ENCODE data around the gene GNAQ. TPM values are rescaled to one million over a fixed set of nuclear protein-coding genes. Genes with fewer than 3 reads are reported as not detected.
A peak's percentile ranks its signal among the peaks of the same experiment; 100 is the strongest.

GNAQ gene
- total and polyA plus RNA-seq, 4 donors = 6.8 to 19.6 (median 12.6) TPM

DNA sequence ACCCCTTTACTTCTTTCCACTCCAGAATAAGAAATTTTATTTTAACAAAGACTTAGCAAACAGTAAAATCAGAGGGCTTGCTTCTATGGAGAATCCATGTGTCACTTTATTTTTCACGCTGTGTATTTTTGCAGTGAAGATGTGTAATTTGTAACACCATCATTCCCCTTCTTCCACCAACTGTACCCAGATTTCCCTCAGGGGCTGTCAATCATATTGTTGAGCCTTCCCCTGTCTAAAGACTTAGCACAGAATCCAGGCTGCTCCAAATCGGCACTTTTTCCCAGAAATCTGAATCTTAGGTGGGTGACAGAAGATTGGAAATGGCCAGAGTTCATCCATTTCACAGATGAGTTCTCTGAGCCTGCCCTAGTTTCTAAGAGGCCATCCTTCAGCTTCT lies 115.9 kb downstream of the GNAQ start:
- DNase-seq (ENCODE audit: low spot score) = no peak
- no peaks in the 10 kb centered on the region for H3K9me3 ChIP-seq (ENCODE audit: control insufficient read depth in 4 of 4, low read length in 3 of 4)
- WGBS = 96% methylated on average over 2 of the region's 2 CpGs
- peaks cover 3 to 18% (median 11%) of the 10 kb centered on the region in 4 donors for H3K4me1 ChIP-seq (ENCODE audit: control insufficient read depth in 4 of 4, insufficient read depth in 4 of 4, low read length in 3 of 4)
- no peak overlapping the region for H3K27ac ChIP-seq (ENCODE audit: low read depth in 1 of 2, low read length in 2 of 2)
- no peak overlapping the region for H3K9ac ChIP-seq (ENCODE audit: low read depth in 1 of 2, low read length in 2 of 2)
- H3K27me3 ChIP-seq (ENCODE audit: control insufficient read depth in 4 of 4, insufficient read depth in 4 of 4, low read length in 3 of 4) = no peaks in the 10 kb centered on the region
- H3K4me3 ChIP-seq (ENCODE audit: low read depth in 1 of 3, low read length in 3 of 3) = no peak overlapping the region
- no peaks in the 10 kb centered on the region for H3K36me3 ChIP-seq (ENCODE audit: control insufficient read depth in 4 of 4, insufficient read depth in 3 of 4, low read depth in 1 of 4, low read length in 3 of 4)
- TF ChIP-seq RXRA (IDR thresholded peaks at IDR 0.05) (no peak), GABPA (IDR thresholded peaks at IDR 0.05 in 1 of 2, conservative IDR thresholded peaks at IDR 0.05 in 1 of 2) (no peak), NR2F2 (IDR thresholded peaks at IDR 0.05) (no peak)
- TF ChIP-seq, protein P1, sequence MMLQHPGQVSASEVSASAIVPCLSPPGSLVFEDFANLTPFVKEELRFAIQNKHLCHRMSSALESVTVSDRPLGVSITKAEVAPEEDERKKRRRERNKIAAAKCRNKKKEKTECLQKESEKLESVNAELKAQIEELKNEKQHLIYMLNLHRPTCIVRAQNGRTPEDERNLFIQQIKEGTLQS (IDR thresholded peaks at IDR 0.05) = no peak

DNA sequence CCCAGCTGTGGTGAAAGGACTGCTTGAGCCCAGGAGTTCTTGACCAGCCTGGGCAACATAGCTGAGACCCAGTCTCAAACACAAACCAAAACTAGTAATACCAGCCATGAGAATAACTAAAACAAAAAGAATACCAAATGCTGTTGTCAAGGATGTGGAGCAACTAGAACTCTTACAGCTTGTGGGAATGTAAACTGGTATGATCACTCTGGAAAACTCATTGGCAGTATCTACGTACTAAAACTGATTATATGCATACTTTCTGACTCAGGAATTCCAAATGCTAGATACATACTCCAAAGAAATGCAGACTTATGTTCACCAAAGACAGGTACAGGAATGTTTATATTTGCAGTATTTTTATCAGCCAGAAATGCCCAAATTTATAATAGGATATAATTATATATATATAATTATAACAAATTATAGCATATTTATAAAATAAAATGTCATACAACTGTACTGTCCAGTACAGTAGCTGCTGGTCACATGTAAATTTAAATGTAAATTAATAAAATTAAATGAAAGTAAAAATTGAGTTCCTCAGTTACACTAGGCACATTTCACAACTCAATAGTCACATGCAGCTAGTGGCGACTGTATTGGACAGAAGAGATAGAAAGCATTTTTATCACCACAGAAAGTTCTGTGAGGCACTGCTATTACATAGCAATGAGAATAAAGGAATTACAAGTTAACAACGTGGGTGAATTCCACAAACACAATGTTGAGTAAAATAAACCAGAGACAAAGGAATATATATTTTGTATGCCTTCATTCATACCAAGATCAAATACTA lies 118.5 kb downstream of the GNAQ start:
- WGBS = 86% methylated on average over 3 of the region's 3 CpGs
- H3K4me3 ChIP-seq (ENCODE audit: low read depth in 1 of 3, low read length in 3 of 3) = no peak overlapping the region
- H3K27me3 ChIP-seq (ENCODE audit: control insufficient read depth in 4 of 4, insufficient read depth in 4 of 4, low read length in 3 of 4) = no peaks in the 10 kb centered on the region
- DNase-seq (ENCODE audit: low spot score) = no peak
- TF ChIP-seq, protein P2, sequence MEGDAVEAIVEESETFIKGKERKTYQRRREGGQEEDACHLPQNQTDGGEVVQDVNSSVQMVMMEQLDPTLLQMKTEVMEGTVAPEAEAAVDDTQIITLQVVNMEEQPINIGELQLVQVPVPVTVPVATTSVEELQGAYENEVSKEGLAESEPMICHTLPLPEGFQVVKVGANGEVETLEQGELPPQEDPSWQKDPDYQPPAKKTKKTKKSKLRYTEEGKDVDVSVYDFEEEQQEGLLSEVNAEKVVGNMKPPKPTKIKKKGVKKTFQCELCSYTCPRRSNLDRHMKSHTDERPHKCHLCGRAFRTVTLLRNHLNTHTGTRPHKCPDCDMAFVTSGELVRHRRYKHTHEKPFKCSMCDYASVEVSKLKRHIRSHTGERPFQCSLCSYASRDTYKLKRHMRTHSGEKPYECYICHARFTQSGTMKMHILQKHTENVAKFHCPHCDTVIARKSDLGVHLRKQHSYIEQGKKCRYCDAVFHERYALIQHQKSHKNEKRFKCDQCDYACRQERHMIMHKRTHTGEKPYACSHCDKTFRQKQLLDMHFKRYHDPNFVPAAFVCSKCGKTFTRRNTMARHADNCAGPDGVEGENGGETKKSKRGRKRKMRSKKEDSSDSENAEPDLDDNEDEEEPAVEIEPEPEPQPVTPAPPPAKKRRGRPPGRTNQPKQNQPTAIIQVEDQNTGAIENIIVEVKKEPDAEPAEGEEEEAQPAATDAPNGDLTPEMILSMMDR (IDR thresholded peaks at IDR 0.05; ENCODE audit: low read depth, low read length, missing input control) = no peak
- TF ChIP-seq, protein P1 (IDR thresholded peaks at IDR 0.05) = no peak
- TF ChIP-seq RXRA (IDR thresholded peaks at IDR 0.05) = no peak
- H3K4me1 ChIP-seq (ENCODE audit: control insufficient read depth in 4 of 4, insufficient read depth in 4 of 4, low read length in 3 of 4) = peaks cover 3 to 19% (median 8%) of the 10 kb centered on the region in 4 donors
- no peaks in the 10 kb centered on the region for H3K36me3 ChIP-seq (ENCODE audit: control insufficient read depth in 4 of 4, insufficient read depth in 3 of 4, low read depth in 1 of 4, low read length in 3 of 4)
- no peak overlapping the region for H3K9ac ChIP-seq (ENCODE audit: low read depth in 1 of 2, low read length in 2 of 2)
- H3K27ac ChIP-seq (ENCODE audit: low read depth in 1 of 2, low read length in 2 of 2) = no peak overlapping the region
- H3K9me3 ChIP-seq (ENCODE audit: control insufficient read depth in 4 of 4, low read length in 3 of 4) = no peaks in the 10 kb centered on the region

DNA sequence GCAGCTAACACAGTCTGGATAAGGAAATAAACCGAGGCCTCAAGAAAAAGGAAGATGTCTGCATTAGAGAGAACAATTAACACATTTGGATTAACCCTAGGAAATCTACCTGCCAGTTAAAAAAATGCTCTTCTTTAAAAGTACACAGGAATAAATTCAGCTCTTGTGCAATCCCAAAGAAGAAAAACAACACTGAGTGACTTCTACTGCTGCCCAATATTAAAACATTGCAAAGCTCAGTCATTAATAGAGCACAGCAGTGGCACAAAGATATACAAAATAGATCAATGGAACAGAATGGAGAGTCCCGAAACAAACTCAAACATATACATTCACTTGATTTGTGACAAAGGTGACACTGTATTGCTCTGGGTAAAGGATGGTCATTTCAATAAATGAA lies 119.7 kb downstream of the GNAQ start:
- 68% methylated on average over 2 of the region's 2 CpGs for WGBS
- H3K4me1 ChIP-seq (ENCODE audit: control insufficient read depth in 4 of 4, insufficient read depth in 4 of 4, low read length in 3 of 4) = peaks cover 0 to 12% (median 5%) of the 10 kb centered on the region in 4 donors

DNA sequence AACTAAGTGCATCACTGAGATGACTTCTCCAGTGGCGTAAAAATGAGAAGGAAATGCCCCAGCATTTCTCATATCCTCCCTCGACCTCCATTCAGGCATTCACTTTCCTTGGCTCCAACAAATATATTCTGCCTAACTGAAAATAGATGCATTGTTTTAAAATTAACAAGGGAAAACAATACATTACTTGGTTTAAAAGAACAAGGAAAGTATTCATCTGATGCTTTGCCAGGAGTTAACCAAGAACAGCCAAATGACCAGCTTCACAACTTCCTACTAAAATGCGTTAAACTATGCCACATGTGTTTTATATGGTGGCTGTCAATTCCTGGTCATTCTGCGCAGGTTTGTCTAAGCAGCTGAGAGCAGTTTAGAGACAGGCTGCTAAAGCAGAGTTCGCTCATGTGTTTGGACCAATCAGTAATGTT lies 121.4 kb downstream of the GNAQ start:
- Histone ChIP-seq H3K36me3 (ENCODE audit: control insufficient read depth in 4 of 4, insufficient read depth in 3 of 4, low read depth in 1 of 4, low read length in 3 of 4) (no peaks in the 10 kb centered on the region), H3K9me3 (ENCODE audit: control insufficient read depth in 4 of 4, low read length in 3 of 4) (no peaks in the 10 kb centered on the region), H3K27ac (ENCODE audit: low read depth in 1 of 2, low read length in 2 of 2) (no peak overlapping the region), H3K27me3 (ENCODE audit: control insufficient read depth in 4 of 4, insufficient read depth in 4 of 4, low read length in 3 of 4) (no peaks in the 10 kb centered on the region), H3K4me1 (ENCODE audit: control insufficient read depth in 4 of 4, insufficient read depth in 4 of 4, low read length in 3 of 4) (peaks cover 0 to 12% (median 5%) of the 10 kb centered on the region in 4 donors), H3K4me3 (ENCODE audit: low read depth in 1 of 3, low read length in 3 of 3) (no peak overlapping the region), H3K9ac (ENCODE audit: low read depth in 1 of 2, low read length in 2 of 2) (no peak overlapping the region)
- WGBS = 85% methylated on average over 5 of the region's 5 CpGs
- DNase-seq (ENCODE audit: low spot score) = no peak
- TF ChIP-seq, protein P3, sequence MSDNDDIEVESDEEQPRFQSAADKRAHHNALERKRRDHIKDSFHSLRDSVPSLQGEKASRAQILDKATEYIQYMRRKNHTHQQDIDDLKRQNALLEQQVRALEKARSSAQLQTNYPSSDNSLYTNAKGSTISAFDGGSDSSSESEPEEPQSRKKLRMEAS (IDR thresholded peaks at IDR 0.05) = no peak
- no peak for TF ChIP-seq JUND (IDR thresholded peaks at IDR 0.05)
- TF ChIP-seq, protein P2 (IDR thresholded peaks at IDR 0.05; ENCODE audit: low read depth, low read length, missing input control) = no peak
- TF ChIP-seq, protein P4, sequence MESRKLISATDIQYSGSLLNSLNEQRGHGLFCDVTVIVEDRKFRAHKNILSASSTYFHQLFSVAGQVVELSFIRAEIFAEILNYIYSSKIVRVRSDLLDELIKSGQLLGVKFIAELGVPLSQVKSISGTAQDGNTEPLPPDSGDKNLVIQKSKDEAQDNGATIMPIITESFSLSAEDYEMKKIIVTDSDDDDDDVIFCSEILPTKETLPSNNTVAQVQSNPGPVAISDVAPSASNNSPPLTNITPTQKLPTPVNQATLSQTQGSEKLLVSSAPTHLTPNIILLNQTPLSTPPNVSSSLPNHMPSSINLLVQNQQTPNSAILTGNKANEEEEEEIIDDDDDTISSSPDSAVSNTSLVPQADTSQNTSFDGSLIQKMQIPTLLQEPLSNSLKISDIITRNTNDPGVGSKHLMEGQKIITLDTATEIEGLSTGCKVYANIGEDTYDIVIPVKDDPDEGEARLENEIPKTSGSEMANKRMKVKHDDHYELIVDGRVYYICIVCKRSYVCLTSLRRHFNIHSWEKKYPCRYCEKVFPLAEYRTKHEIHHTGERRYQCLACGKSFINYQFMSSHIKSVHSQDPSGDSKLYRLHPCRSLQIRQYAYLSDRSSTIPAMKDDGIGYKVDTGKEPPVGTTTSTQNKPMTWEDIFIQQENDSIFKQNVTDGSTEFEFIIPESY (IDR thresholded peaks at IDR 0.05) = no peak
- TF ChIP-seq RXRA (IDR thresholded peaks at IDR 0.05) = no peak
- no peak for TF ChIP-seq NR2F2 (IDR thresholded peaks at IDR 0.05)
- TF ChIP-seq GABPA (IDR thresholded peaks at IDR 0.05 in 1 of 2, conservative IDR thresholded peaks at IDR 0.05 in 1 of 2) = no peak
- TF ChIP-seq TAF1 (conservative IDR thresholded peaks at IDR 0.05) = no peak
- no peak for TF ChIP-seq HNF4A (conservative IDR thresholded peaks at IDR 0.05)
- no peak for TF ChIP-seq RAD21 (IDR thresholded peaks at IDR 0.05)
- no peak for TF ChIP-seq EGR1 (IDR thresholded peaks at IDR 0.05; ENCODE audit: low read depth in 2 of 2)

More for the DNA sequence above, 119.7 kb downstream of the GNAQ start:
- no peak overlapping the region for H3K9ac ChIP-seq (ENCODE audit: low read depth in 1 of 2, low read length in 2 of 2)
- no peak for DNase-seq (ENCODE audit: low spot score)
- H3K36me3 ChIP-seq (ENCODE audit: control insufficient read depth in 4 of 4, insufficient read depth in 3 of 4, low read depth in 1 of 4, low read length in 3 of 4) = no peaks in the 10 kb centered on the region
- TF ChIP-seq FOXA2 (IDR thresholded peaks at IDR 0.05) (peak; percentile 18), NR2F2 (IDR thresholded peaks at IDR 0.05) (no peak), TAF1 (conservative IDR thresholded peaks at IDR 0.05) (no peak), RAD21 (IDR thresholded peaks at IDR 0.05) (peak in 1 of 2 donors; percentile 16)
- H3K27me3 ChIP-seq (ENCODE audit: control insufficient read depth in 4 of 4, insufficient read depth in 4 of 4, low read length in 3 of 4) = no peaks in the 10 kb centered on the region
- H3K4me3 ChIP-seq (ENCODE audit: low read depth in 1 of 3, low read length in 3 of 3) = no peak overlapping the region
- H3K9me3 ChIP-seq (ENCODE audit: control insufficient read depth in 4 of 4, low read length in 3 of 4) = no peaks in the 10 kb centered on the region
- H3K27ac ChIP-seq (ENCODE audit: low read depth in 1 of 2, low read length in 2 of 2) = no peak overlapping the region
